ENCODE measurements around the gene GABRG2. TPM values are rescaled to one million over a fixed set of nuclear protein-coding genes. Genes with fewer than 3 reads are reported as not detected.

The GABRG2 gene
- polyA plus RNA-seq, 1 of the 3 experiments (the other 2 are of a cell fraction) = not detected

DNA sequence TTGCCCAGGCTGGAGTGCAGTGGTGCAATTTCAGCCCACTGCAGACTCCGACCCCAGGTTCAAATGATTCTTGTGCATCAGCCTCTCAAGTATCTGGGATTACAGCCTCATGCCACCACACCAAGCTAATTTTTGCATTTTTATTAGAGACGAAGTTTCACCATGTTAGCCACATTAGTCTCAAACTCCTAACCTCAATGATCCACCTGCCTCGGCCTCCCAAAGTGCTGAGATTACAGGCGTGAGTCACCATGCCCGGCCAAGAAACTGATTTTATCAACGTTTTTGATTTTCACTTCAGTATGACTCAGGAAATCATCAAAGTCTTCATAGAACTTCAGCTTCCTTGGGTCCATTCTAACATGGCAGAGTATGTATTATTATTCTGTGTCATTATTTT lies 125.4 kb downstream of the GABRG2 start:
- WGBS (ENCODE audit: low lambda C conversion rate) = 5% methylated on average over 6 of the region's 6 CpGs
- H3K36me3 ChIP-seq (replicated peaks in 1 of 2; ENCODE audit: control insufficient read depth in 1 of 2, insufficient read depth in 2 of 2, low read length in 1 of 2) = no peaks in the 10 kb centered on the region
- no peak for TF ChIP-seq EP300 (IDR thresholded peaks at IDR 0.05; ENCODE audit: borderline replicate concordance in 1 of 2, low read depth in 1 of 2, low read length in 1 of 2)
- TF ChIP-seq, protein P1, sequence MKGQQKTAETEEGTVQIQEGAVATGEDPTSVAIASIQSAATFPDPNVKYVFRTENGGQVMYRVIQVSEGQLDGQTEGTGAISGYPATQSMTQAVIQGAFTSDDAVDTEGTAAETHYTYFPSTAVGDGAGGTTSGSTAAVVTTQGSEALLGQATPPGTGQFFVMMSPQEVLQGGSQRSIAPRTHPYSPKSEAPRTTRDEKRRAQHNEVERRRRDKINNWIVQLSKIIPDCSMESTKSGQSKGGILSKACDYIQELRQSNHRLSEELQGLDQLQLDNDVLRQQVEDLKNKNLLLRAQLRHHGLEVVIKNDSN (IDR thresholded peaks at IDR 0.05; ENCODE audit: borderline replicate concordance, low read depth) = no peak
- TF ChIP-seq FOSL2 (IDR thresholded peaks at IDR 0.05; ENCODE audit: borderline replicate concordance, low read depth) = no peak
- TF ChIP-seq RFX5 (IDR thresholded peaks at IDR 0.05; ENCODE audit: low read length) = no peak
- TF ChIP-seq RCOR1 (IDR thresholded peaks at IDR 0.05; ENCODE audit: low read length) = no peak
- TF ChIP-seq TEAD4 (IDR thresholded peaks at IDR 0.05; ENCODE audit: borderline replicate concordance, insufficient read depth) = no peak
- TF ChIP-seq, protein P2, sequence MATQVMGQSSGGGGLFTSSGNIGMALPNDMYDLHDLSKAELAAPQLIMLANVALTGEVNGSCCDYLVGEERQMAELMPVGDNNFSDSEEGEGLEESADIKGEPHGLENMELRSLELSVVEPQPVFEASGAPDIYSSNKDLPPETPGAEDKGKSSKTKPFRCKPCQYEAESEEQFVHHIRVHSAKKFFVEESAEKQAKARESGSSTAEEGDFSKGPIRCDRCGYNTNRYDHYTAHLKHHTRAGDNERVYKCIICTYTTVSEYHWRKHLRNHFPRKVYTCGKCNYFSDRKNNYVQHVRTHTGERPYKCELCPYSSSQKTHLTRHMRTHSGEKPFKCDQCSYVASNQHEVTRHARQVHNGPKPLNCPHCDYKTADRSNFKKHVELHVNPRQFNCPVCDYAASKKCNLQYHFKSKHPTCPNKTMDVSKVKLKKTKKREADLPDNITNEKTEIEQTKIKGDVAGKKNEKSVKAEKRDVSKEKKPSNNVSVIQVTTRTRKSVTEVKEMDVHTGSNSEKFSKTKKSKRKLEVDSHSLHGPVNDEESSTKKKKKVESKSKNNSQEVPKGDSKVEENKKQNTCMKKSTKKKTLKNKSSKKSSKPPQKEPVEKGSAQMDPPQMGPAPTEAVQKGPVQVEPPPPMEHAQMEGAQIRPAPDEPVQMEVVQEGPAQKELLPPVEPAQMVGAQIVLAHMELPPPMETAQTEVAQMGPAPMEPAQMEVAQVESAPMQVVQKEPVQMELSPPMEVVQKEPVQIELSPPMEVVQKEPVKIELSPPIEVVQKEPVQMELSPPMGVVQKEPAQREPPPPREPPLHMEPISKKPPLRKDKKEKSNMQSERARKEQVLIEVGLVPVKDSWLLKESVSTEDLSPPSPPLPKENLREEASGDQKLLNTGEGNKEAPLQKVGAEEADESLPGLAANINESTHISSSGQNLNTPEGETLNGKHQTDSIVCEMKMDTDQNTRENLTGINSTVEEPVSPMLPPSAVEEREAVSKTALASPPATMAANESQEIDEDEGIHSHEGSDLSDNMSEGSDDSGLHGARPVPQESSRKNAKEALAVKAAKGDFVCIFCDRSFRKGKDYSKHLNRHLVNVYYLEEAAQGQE (IDR thresholded peaks at IDR 0.05; ENCODE audit: low read depth, low read length) = no peak
- no peak for TF ChIP-seq ZBTB33 (IDR thresholded peaks at IDR 0.05; ENCODE audit: borderline replicate concordance, low read depth)
- no peak overlapping the region for H2AFZ ChIP-seq (ENCODE audit: low read depth)
- no peak overlapping the region for H3K9ac ChIP-seq
- H4K20me1 ChIP-seq (ENCODE audit: insufficient read depth) = no peaks in the 10 kb centered on the region
- CTCF ChIA-PET = no interaction called here
- H3K9me2 ChIP-seq = no peaks in the 10 kb centered on the region
- H3K4me3 ChIP-seq (ENCODE audit: low read depth in 2 of 2, low read length in 1 of 2) = no peak overlapping the region
- no peak for DNase-seq
- no peaks in the 10 kb centered on the region for H3F3A ChIP-seq (replicated peaks; ENCODE audit: insufficient read depth)
- no peaks in the 10 kb centered on the region for H3K27me3 ChIP-seq (ENCODE audit: insufficient read depth)
- H3K9me3 ChIP-seq = no peaks in the 10 kb centered on the region
- POLR2A ChIA-PET = no interaction called here
- H3K79me2 ChIP-seq (ENCODE audit: insufficient read depth) = no peaks in the 10 kb centered on the region
- no peak overlapping the region for H3K4me2 ChIP-seq
- H3K4me1 ChIP-seq (ENCODE audit: control insufficient read depth in 1 of 2, insufficient read depth in 2 of 2, low read depth in 1 of 2, low read length in 1 of 2) = no peaks in the 10 kb centered on the region
- H3K27ac ChIP-seq (ENCODE audit: low read depth in 2 of 2, low read length in 1 of 2) = no peak overlapping the region

DNA sequence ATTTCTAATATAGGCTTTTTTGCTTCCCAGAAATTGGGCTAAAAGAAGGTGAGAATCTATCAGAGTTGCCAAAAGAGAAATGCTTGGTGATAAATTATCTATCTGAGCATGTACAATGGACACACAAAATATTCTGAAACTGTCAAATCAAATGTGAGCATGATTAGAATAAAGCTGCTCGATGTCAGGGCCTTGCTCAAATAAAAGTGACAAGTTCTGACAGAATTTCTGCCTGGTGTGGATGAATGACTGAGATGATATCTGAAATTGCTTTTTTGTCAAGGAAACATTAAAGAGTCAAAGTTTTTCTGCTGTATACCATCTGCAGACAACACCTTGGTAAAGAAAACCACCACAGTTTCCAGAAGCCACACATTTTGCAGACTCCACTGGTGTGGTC lies 128.8 kb downstream of the GABRG2 start:
- Histone ChIP-seq H3K4me1 (ENCODE audit: control insufficient read depth in 1 of 2, insufficient read depth in 2 of 2, low read depth in 1 of 2, low read length in 1 of 2) (no peaks in the 10 kb centered on the region), H3K4me3 (ENCODE audit: low read depth in 2 of 2, low read length in 1 of 2) (no peak overlapping the region), H3K9me2 (no peaks in the 10 kb centered on the region), H3F3A (replicated peaks; ENCODE audit: insufficient read depth) (no peaks in the 10 kb centered on the region), H3K79me2 (ENCODE audit: insufficient read depth) (no peaks in the 10 kb centered on the region), H4K20me1 (ENCODE audit: insufficient read depth) (no peaks in the 10 kb centered on the region), H3K9ac (no peak overlapping the region), H3K36me3 (replicated peaks in 1 of 2; ENCODE audit: control insufficient read depth in 1 of 2, insufficient read depth in 2 of 2, low read length in 1 of 2) (no peaks in the 10 kb centered on the region), H3K4me2 (no peak overlapping the region), H3K9me3 (no peaks in the 10 kb centered on the region), H3K27me3 (ENCODE audit: insufficient read depth) (no peaks in the 10 kb centered on the region), H3K27ac (ENCODE audit: low read depth in 2 of 2, low read length in 1 of 2) (no peak overlapping the region), H2AFZ (ENCODE audit: low read depth) (no peak overlapping the region)
- no peak for DNase-seq
- WGBS (ENCODE audit: low lambda C conversion rate) = 9% methylated on average over 1 of the region's 1 CpG
- POLR2A ChIA-PET = no interaction called here
- CTCF ChIA-PET = interaction anchor here (1.3 kb wide), 1 partner anchor 12 kb away, joined by 3 read pairs; no protein-coding TSS in a partner anchor
- TF ChIP-seq CTCF (IDR thresholded peaks at IDR 0.05) (no peak), ZBTB33 (IDR thresholded peaks at IDR 0.05; ENCODE audit: borderline replicate concordance, low read depth) (no peak), RFX5 (IDR thresholded peaks at IDR 0.05; ENCODE audit: low read length) (no peak), EP300 (IDR thresholded peaks at IDR 0.05; ENCODE audit: borderline replicate concordance in 1 of 2, low read depth in 1 of 2, low read length in 1 of 2) (no peak), IRF3 (IDR thresholded peaks at IDR 0.05; ENCODE audit: low read depth, low read length) (no peak), FOSL2 (IDR thresholded peaks at IDR 0.05; ENCODE audit: borderline replicate concordance, low read depth) (no peak), TEAD4 (IDR thresholded peaks at IDR 0.05; ENCODE audit: borderline replicate concordance, insufficient read depth) (no peak), RCOR1 (IDR thresholded peaks at IDR 0.05; ENCODE audit: low read length) (no peak), USF2 (IDR thresholded peaks at IDR 0.05; ENCODE audit: borderline replicate concordance, low read depth, low read length) (no peak)

Measured in SK-N-SH (cell line).